Astrocyte (in vitro differentiated cells and primary cell): ENCODE data around the gene SSTR4. TPM values are rescaled to one million over a fixed set of nuclear protein-coding genes. Genes with fewer than 3 reads are reported as not detected.

Experiments used
- DNase-seq: peaks from one replicate; pipeline ENCODE4 v3.0.0-alpha.2; 2010; ENCODE audit warnings: low read depth
- FAIRE-seq: peaks from 2 replicates; lab custom pipeline; 2011; peaks lifted over from hg19 to GRCh38; lab: Jason Lieb, UNC
- H2AFZ ChIP-seq: 2 replicates; pipeline ENCODE4 v1.6.0; 2012; ENCODE audit warnings: low read depth, low read length, inconsistent platforms
- H3K27ac ChIP-seq: 2 replicates; pipeline ENCODE4 v1.5.1; 2011; ENCODE audit warnings: low read depth, low read length, inconsistent platforms
- H3K27me3 ChIP-seq: 2 replicates; pipeline ENCODE4 v1.6.0; 2011; ENCODE audit warnings: low read length, inconsistent platforms; ENCODE audit not compliant: insufficient read depth
- H3K36me3 ChIP-seq: 2 replicates; pipeline ENCODE4 v1.5.1; 2011; ENCODE audit warnings: low read length, inconsistent platforms; ENCODE audit not compliant: insufficient read depth
- H3K4me1 ChIP-seq: 2 replicates; pipeline ENCODE4 v1.5.1; 2011; ENCODE audit warnings: low read length, inconsistent platforms; ENCODE audit not compliant: insufficient read depth
- H3K4me2 ChIP-seq: 2 replicates; pipeline ENCODE4 v1.6.0; 2012; ENCODE audit warnings: low read length, inconsistent platforms
- H3K4me3 ChIP-seq: 2 replicates; pipeline ENCODE4 v1.5.1; 2011; ENCODE audit warnings: low read depth, mild to moderate bottlenecking, low read length, inconsistent platforms; ENCODE audit not compliant: insufficient read depth
- H3K79me2 ChIP-seq: 2 replicates; pipeline ENCODE4 v1.6.0; 2012; ENCODE audit warnings: mild to moderate bottlenecking, low read length, inconsistent platforms; ENCODE audit not compliant: insufficient read depth
- H3K9ac ChIP-seq: 2 replicates; pipeline ENCODE4 v1.6.0; 2012; ENCODE audit warnings: mild to moderate bottlenecking, low read length, inconsistent platforms
- H3K9me3 ChIP-seq: 2 replicates; pipeline ENCODE4 v1.5.1; 2012; ENCODE audit warnings: low read depth, mild to moderate bottlenecking, low read length, inconsistent platforms; ENCODE audit not compliant: insufficient read depth
- H4K20me1 ChIP-seq: 2 replicates; pipeline ENCODE4 v1.6.0; 2012; ENCODE audit warnings: low read length, inconsistent platforms; ENCODE audit not compliant: insufficient read depth
- H3K27ac Mint-ChIP-seq: one replicate; pipeline ENCODE4 v1.8.0; 2021; ENCODE audit warnings: mild to moderate bottlenecking, mixed read lengths; ENCODE audit not compliant: unreplicated experiment
- H3K27me3 Mint-ChIP-seq: one replicate; pipeline ENCODE4 v1.8.0; 2021; ENCODE audit warnings: low read depth, mixed read lengths; ENCODE audit not compliant: unreplicated experiment
- H3K36me3 Mint-ChIP-seq: one replicate; pipeline ENCODE4 v1.8.0; 2021; ENCODE audit warnings: low read depth, mixed read lengths; ENCODE audit not compliant: unreplicated experiment
- H3K4me1 Mint-ChIP-seq: one replicate; pipeline ENCODE4 v1.8.0; 2021; ENCODE audit warnings: low read depth, mixed read lengths; ENCODE audit not compliant: unreplicated experiment
- H3K4me3 Mint-ChIP-seq: one replicate; pipeline ENCODE4 v1.8.0; 2021; ENCODE audit warnings: mild to moderate bottlenecking, moderate library complexity, mixed read lengths; ENCODE audit not compliant: unreplicated experiment
- H3K9me3 Mint-ChIP-seq: one replicate; pipeline ENCODE4 v1.8.0; 2021; ENCODE audit warnings: mild to moderate bottlenecking, mixed read lengths; ENCODE audit not compliant: unreplicated experiment
- EZH2 ChIP-seq: IDR thresholded peaks from 2 replicates; pipeline ENCODE4 v1.6.1; 2012; ENCODE audit warnings: mild to moderate bottlenecking, low read length, inconsistent platforms; ENCODE audit not compliant: insufficient read depth
- total RNA-seq: library from RNA; stranded (reverse); gene quantifications from 2 replicates; pipeline ENCODE4 v1.2.1, GENCODE V29; 2021
- TF ChIP-seq, protein P1 (sequence below): IDR thresholded peaks from 2 replicates; pipeline ENCODE4 v1.5.1; 2011; ENCODE audit warnings: low read depth, mild to moderate bottlenecking, inconsistent platforms, low read length, moderate library complexity; ENCODE audit not compliant: insufficient read depth

SSTR4 gene
- total RNA-seq, 1 donor from 2014 or later = not detected

DNA sequence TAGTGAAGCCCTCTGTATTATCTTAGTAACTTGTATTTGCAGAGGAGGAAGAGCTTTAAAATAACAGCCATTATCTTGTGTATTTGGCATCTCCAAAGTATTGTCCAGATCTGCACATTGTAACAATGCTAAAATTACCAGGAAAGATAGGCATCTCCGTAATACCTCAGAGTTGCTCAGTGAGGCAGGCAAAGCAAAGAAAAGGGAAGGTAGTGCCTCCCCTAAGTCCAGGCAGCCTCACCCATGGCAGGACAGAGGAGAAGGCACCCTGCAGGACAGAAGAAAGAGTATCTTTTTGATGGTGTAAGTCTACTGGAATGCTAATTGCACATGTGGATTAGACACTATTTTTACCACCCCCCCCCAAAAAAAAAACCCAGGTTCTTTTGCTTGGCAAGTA, 13.6 kb upstream of the SSTR4 start:
- DNase-seq = no peak
- no peak overlapping the region for H3K4me3 Mint-ChIP-seq
- no peak overlapping the region for H3K4me3 ChIP-seq
- H3K27me3 Mint-ChIP-seq = peaks cover 15% of the 10 kb centered on the region
- no peaks in the 10 kb centered on the region for H3K27me3 ChIP-seq
- H4K20me1 ChIP-seq = no peaks in the 10 kb centered on the region
- peaks cover 9% of the 10 kb centered on the region for H3K4me1 Mint-ChIP-seq
- no peaks in the 10 kb centered on the region for H3K4me1 ChIP-seq
- no peak overlapping the region for H2AFZ ChIP-seq
- no peaks in the 10 kb centered on the region for H3K9me3 Mint-ChIP-seq
- H3K36me3 ChIP-seq = no peaks in the 10 kb centered on the region
- no peak overlapping the region for H3K9ac ChIP-seq
- no peaks in the 10 kb centered on the region for H3K79me2 ChIP-seq
- no peak overlapping the region for H3K27ac ChIP-seq
- no peak overlapping the region for H3K4me2 ChIP-seq
- no peaks in the 10 kb centered on the region for H3K9me3 ChIP-seq
- no peak for TF ChIP-seq EZH2
- TF ChIP-seq, protein P1, sequence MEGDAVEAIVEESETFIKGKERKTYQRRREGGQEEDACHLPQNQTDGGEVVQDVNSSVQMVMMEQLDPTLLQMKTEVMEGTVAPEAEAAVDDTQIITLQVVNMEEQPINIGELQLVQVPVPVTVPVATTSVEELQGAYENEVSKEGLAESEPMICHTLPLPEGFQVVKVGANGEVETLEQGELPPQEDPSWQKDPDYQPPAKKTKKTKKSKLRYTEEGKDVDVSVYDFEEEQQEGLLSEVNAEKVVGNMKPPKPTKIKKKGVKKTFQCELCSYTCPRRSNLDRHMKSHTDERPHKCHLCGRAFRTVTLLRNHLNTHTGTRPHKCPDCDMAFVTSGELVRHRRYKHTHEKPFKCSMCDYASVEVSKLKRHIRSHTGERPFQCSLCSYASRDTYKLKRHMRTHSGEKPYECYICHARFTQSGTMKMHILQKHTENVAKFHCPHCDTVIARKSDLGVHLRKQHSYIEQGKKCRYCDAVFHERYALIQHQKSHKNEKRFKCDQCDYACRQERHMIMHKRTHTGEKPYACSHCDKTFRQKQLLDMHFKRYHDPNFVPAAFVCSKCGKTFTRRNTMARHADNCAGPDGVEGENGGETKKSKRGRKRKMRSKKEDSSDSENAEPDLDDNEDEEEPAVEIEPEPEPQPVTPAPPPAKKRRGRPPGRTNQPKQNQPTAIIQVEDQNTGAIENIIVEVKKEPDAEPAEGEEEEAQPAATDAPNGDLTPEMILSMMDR = no peak
- H3K27ac Mint-ChIP-seq = no peak overlapping the region
- no peak for FAIRE-seq
- H3K36me3 Mint-ChIP-seq = no peaks in the 10 kb centered on the region

DNA sequence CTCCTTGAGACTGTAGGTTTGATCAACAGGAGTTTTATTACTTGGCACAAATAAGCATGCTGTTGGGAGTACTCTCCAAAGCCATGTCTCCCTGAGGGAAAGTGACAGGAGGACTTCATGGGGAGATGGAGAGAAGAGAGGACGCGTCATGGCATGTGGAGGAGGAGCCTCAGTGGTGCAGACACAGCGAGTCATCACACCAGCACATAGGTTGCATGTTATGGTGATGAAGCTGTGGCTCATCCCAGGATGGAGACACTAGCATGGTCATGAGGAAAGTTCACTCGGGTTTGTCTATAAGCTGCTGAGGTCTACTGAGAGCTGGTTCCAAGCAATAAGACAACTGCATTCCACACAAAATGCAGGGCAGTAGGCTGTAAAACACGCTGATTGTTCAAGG, 13.2 kb upstream of the SSTR4 start:
- Mint-ChIP-seq H3K4me3 (no peak overlapping the region), H3K9me3 (no peaks in the 10 kb centered on the region), H3K27me3 (peaks cover 15% of the 10 kb centered on the region), H3K36me3 (no peaks in the 10 kb centered on the region), H3K4me1 (peaks cover 9% of the 10 kb centered on the region), H3K27ac (no peak overlapping the region)
- Histone ChIP-seq H3K36me3 (no peaks in the 10 kb centered on the region), H3K9ac (no peak overlapping the region), H3K4me1 (no peaks in the 10 kb centered on the region), H3K9me3 (no peaks in the 10 kb centered on the region), H3K4me3 (no peak overlapping the region), H3K27ac (no peak overlapping the region), H3K79me2 (no peaks in the 10 kb centered on the region), H4K20me1 (no peaks in the 10 kb centered on the region), H2AFZ (no peak overlapping the region), H3K27me3 (no peaks in the 10 kb centered on the region), H3K4me2 (no peak overlapping the region)
- TF ChIP-seq, protein P1 = no peak
- TF ChIP-seq EZH2 = no peak
- no peak for FAIRE-seq
- DNase-seq = no peak

DNA sequence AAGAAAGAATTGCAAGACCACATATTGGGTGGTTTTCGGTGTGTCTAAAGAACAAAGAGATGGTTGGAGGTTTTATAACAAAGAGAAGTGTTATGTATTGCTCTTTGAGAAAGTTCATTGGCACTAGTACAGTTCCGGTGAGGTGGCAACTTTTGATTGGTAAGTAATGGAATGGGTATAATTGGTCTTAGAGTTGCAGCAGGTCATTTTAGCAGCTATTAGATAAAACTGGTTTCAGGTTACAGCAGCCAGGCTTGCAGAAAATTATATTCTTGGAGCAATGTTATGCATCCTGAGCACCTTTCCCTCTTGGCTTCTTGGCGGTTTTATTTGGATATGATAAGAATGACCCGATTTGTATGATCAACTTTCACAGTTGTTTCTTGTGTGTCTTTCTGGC, 12.3 kb upstream of the SSTR4 start:
- Histone ChIP-seq H3K9me3 (no peaks in the 10 kb centered on the region), H3K4me2 (no peak overlapping the region), H4K20me1 (no peaks in the 10 kb centered on the region), H3K9ac (no peak overlapping the region), H2AFZ (no peak overlapping the region), H3K27me3 (no peaks in the 10 kb centered on the region), H3K27ac (no peak overlapping the region), H3K4me3 (no peak overlapping the region), H3K4me1 (no peaks in the 10 kb centered on the region), H3K79me2 (no peaks in the 10 kb centered on the region), H3K36me3 (no peaks in the 10 kb centered on the region)
- no peaks in the 10 kb centered on the region for H3K36me3 Mint-ChIP-seq
- H3K4me3 Mint-ChIP-seq = no peak overlapping the region
- peaks cover 9% of the 10 kb centered on the region for H3K4me1 Mint-ChIP-seq
- H3K27ac Mint-ChIP-seq = no peak overlapping the region
- no peaks in the 10 kb centered on the region for H3K9me3 Mint-ChIP-seq
- peaks cover 15% of the 10 kb centered on the region for H3K27me3 Mint-ChIP-seq
- no peak for TF ChIP-seq EZH2
- TF ChIP-seq, protein P1 = no peak
- FAIRE-seq (no peak), DNase-seq (peak; percentile 42)
